ENCODE data around the gene NGEF.

DNA sequence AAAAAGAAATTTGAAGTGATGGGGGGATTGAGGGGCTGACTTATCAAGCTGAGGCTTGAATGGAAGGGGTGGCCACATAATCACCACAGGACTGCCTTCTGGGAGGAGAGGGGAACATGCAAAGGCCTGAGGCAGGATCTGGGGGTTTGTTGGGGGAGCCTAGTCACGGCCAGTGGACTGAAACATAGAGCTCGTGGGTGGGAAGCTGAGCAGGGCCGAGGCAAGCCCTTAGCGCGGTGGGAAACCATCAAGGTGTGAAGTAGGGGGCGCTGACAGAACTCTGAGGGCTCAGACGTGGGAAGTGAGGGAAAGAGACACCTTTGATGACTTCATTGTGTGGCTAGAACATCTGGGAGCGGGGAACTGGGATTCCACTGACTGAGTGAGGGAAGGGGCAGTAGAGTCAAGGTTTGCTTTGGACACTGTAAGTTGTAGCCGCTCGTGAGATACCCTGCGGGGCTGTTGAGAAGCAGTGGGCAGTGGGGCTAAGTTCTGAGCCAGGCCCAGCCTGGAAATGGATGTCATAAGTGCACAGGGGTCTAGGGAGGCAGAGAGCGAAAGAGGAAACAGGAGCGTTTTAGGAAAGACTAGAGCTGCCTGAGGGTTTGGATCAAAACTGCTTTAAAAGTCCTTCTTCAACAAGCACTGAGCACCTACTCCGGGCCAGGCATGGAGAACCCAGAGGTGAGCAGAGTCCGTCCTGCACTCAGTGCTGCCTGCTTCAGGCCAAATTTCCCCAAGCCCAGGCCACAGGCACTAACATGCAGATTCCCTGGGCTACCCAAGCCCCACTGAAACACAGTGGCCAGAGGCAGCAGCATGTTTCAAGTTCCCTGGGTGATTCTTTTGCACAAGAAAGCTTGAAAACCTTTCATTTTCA, 143.7 kb downstream of the NGEF start:
- TF ChIP-seq, protein P1, sequence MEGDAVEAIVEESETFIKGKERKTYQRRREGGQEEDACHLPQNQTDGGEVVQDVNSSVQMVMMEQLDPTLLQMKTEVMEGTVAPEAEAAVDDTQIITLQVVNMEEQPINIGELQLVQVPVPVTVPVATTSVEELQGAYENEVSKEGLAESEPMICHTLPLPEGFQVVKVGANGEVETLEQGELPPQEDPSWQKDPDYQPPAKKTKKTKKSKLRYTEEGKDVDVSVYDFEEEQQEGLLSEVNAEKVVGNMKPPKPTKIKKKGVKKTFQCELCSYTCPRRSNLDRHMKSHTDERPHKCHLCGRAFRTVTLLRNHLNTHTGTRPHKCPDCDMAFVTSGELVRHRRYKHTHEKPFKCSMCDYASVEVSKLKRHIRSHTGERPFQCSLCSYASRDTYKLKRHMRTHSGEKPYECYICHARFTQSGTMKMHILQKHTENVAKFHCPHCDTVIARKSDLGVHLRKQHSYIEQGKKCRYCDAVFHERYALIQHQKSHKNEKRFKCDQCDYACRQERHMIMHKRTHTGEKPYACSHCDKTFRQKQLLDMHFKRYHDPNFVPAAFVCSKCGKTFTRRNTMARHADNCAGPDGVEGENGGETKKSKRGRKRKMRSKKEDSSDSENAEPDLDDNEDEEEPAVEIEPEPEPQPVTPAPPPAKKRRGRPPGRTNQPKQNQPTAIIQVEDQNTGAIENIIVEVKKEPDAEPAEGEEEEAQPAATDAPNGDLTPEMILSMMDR (IDR thresholded peaks at IDR 0.05; ENCODE audit: borderline replicate concordance, extremely low read depth, low read length, poor library complexity, severe bottlenecking): no peak
- TF ChIP-seq EZH2 (IDR thresholded peaks at IDR 0.05; ENCODE audit: borderline replicate concordance, low read depth, low read length, severe bottlenecking): no peak
